Osteoblast (primary cell): ENCODE results near the gene H1-8. TPM values are rescaled to one million over a fixed set of nuclear protein-coding genes. Genes with fewer than 3 reads are reported as not detected.

ENCODE experiments used
- DNase-seq: peaks from one replicate; pipeline ENCODE4 v3.0.0; 2011; ENCODE audit warnings: low spot score, mixed read lengths; ENCODE audit not compliant: insufficient read length; ENCODE audit errors: missing footprints
- H2AFZ ChIP-seq: 2 replicates; pipeline ENCODE4 v1.6.0; 2011; ENCODE audit warnings: mild to moderate bottlenecking, low read length
- H3K27ac ChIP-seq: 2 replicates; pipeline ENCODE4 v1.5.1; 2011; ENCODE audit warnings: mild to moderate bottlenecking, low read depth, low read length, moderate library complexity
- H3K27me3 ChIP-seq: 2 replicates; pipeline ENCODE4 v1.6.0; 2012; ENCODE audit warnings: mild to moderate bottlenecking, control low read depth, inconsistent platforms, low read length, moderate library complexity; ENCODE audit not compliant: insufficient read depth
- H3K36me3 ChIP-seq: 2 replicates; pipeline ENCODE4 v1.5.1; 2011; ENCODE audit warnings: mild to moderate bottlenecking, low read length, control low read depth, moderate library complexity; ENCODE audit not compliant: insufficient read depth
- H3K4me1 ChIP-seq: 2 replicates; pipeline ENCODE4 v1.5.1; 2011; ENCODE audit warnings: mild to moderate bottlenecking, low read length, control low read depth, moderate library complexity; ENCODE audit not compliant: insufficient read depth
- H3K4me2 ChIP-seq: 2 replicates; pipeline ENCODE4 v1.6.0; 2011; ENCODE audit warnings: mild to moderate bottlenecking, low read length; ENCODE audit not compliant: insufficient read depth
- H3K4me3 ChIP-seq: fragments of 200-600 bp; sonication (generic); 3 replicates; pipeline ENCODE4 v1.5.1; 2012; ENCODE audit warnings: mild to moderate bottlenecking, low read length, inconsistent platforms; ENCODE audit not compliant: insufficient read depth
- H3K79me2 ChIP-seq: 2 replicates; pipeline ENCODE4 v1.6.0; 2012; ENCODE audit warnings: mild to moderate bottlenecking, low read length, control low read depth, inconsistent platforms; ENCODE audit not compliant: insufficient read depth
- H3K9me3 ChIP-seq: 2 replicates; pipeline ENCODE4 v1.5.1; 2011; ENCODE audit warnings: low read depth, low read length, control low read depth
- H4K20me1 ChIP-seq: 2 replicates; pipeline ENCODE4 v1.6.0; 2012; ENCODE audit warnings: mild to moderate bottlenecking, low read length, control low read depth; ENCODE audit not compliant: insufficient read depth
- total RNA-seq: library from RNA; depleted of rRNA; stranded (reverse); fragments of >200 nt; gene quantifications from 2 replicates; pipeline ENCODE4 v1.2.3, GENCODE V29; 2012
- TF ChIP-seq, protein P1 (sequence below): IDR thresholded peaks from 2 replicates; pipeline ENCODE4 v1.5.1; 2011; ENCODE audit warnings: mild to moderate bottlenecking, low read depth, low read length, moderate library complexity; ENCODE audit errors: extremely low read depth

H1-8 gene
- total RNA-seq, 1 donor = not detected

DNA sequence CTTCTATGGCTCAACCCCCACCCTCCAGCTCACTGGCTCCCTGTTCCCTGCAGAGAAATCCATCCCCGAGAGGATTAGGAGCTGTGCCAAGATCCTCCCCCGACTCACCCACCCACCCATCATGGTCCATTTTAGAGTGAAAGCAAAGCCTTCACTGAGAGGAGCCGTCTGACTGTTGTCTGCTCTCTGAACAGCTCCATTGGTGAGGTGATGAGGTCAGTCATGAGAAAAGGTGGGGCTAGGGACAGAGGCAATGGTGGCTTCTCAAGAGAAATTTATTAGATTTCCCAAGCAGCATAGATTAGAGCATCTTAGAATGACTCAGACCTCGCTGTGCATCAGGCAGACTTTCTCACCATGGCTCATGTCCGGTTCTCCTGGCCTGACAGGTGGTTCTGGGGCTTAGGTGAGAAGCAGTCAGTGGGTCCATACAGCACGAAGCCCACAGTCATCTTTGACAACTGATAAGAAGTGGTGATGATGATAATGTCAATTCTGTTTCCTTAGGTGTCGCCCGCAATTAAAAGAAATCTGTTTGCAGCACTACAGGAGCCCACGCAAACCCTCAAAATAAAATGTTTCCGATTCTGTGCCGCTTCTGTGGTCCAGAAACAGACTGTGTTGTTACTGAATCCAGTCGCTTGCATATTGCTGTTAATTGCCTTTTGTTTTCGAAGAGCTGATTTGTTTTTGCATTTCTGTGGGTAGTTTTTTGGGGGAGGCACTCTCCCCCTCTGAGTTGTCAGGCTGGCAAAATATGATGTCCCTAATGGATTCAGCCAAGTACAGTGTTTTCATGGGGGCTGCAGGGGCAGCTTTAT lies 39.3 kb upstream of the H1-8 start:
- H3K4me3 ChIP-seq = no peak overlapping the region
- no peak overlapping the region for H2AFZ ChIP-seq
- no peak for DNase-seq
- H3K4me1 ChIP-seq = peaks cover 3% of the 10 kb centered on the region
- H3K9me3 ChIP-seq = no peaks in the 10 kb centered on the region
- no peak overlapping the region for H3K27ac ChIP-seq
- H3K36me3 ChIP-seq = peaks cover 70% of the 10 kb centered on the region
- no peaks in the 10 kb centered on the region for H3K27me3 ChIP-seq
- TF ChIP-seq, protein P1, sequence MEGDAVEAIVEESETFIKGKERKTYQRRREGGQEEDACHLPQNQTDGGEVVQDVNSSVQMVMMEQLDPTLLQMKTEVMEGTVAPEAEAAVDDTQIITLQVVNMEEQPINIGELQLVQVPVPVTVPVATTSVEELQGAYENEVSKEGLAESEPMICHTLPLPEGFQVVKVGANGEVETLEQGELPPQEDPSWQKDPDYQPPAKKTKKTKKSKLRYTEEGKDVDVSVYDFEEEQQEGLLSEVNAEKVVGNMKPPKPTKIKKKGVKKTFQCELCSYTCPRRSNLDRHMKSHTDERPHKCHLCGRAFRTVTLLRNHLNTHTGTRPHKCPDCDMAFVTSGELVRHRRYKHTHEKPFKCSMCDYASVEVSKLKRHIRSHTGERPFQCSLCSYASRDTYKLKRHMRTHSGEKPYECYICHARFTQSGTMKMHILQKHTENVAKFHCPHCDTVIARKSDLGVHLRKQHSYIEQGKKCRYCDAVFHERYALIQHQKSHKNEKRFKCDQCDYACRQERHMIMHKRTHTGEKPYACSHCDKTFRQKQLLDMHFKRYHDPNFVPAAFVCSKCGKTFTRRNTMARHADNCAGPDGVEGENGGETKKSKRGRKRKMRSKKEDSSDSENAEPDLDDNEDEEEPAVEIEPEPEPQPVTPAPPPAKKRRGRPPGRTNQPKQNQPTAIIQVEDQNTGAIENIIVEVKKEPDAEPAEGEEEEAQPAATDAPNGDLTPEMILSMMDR = no peak
- H3K79me2 ChIP-seq = no peaks in the 10 kb centered on the region
- H4K20me1 ChIP-seq = no peaks in the 10 kb centered on the region
- no peak overlapping the region for H3K4me2 ChIP-seq

- H4K20me1 ChIP-seq = no peaks in the 10 kb centered on the region
- peaks cover 70% of the 10 kb centered on the region for H3K36me3 ChIP-seq
- no peaks in the 10 kb centered on the region for H3K4me1 ChIP-seq
- H3K27me3 ChIP-seq = no peaks in the 10 kb centered on the region
- no peaks in the 10 kb centered on the region for H3K9me3 ChIP-seq
- H3K27ac ChIP-seq = no peak overlapping the region
- H3K79me2 ChIP-seq = no peaks in the 10 kb centered on the region
- TF ChIP-seq, protein P1 = no peak
- no peak overlapping the region for H2AFZ ChIP-seq
- no peak for DNase-seq
- H3K4me3 ChIP-seq = no peak overlapping the region
- no peak overlapping the region for H3K4me2 ChIP-seq
Observed at GRCh38 chr3:129504471-129505100, 38.4 kb upstream of the H1-8 start.

- TF ChIP-seq, protein P1 = no peak
- H3K4me2 ChIP-seq = no peak overlapping the region
- H3K4me1 ChIP-seq = no peaks in the 10 kb centered on the region
- no peaks in the 10 kb centered on the region for H3K79me2 ChIP-seq
- no peaks in the 10 kb centered on the region for H3K9me3 ChIP-seq
- H2AFZ ChIP-seq = no peak overlapping the region
- peak; percentile 38 for DNase-seq
- H3K27ac ChIP-seq = no peak overlapping the region
- peaks cover 65% of the 10 kb centered on the region for H3K36me3 ChIP-seq
- no peaks in the 10 kb centered on the region for H4K20me1 ChIP-seq
- no peak overlapping the region for H3K4me3 ChIP-seq
- H3K27me3 ChIP-seq = no peaks in the 10 kb centered on the region
Observed at GRCh38 chr3:129505341-129505740, 37.6 kb upstream of the H1-8 start.

DNA sequence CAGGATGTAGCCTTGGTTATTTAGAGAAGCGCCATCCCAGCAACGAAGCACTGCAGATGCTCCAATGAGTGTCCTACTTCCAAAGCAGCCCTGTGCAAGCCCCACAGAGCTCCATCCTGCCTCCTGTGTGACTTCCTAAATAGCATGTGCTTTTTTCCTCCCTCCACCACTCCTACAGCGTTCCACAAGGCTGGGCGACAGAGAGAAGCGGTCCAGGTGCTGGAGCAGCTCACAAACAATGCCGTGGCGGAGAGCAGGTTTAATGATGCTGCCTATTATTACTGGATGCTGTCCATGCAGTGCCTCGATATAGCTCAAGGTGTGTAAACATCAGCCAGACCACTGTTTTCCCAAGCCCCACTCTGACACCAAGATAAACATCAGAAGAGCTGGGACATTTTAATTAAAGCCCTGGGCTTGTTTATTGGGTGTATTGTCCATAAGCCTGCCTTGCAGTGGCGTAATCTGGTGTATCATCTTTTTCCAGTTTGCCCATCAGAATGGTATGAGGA lies 36.7 kb upstream of the H1-8 start:
- no peak overlapping the region for H3K4me2 ChIP-seq
- no peaks in the 10 kb centered on the region for H3K4me1 ChIP-seq
- H3K27me3 ChIP-seq = no peaks in the 10 kb centered on the region
- H3K27ac ChIP-seq = no peak overlapping the region
- H3K79me2 ChIP-seq = no peaks in the 10 kb centered on the region
- peaks cover 63% of the 10 kb centered on the region for H3K36me3 ChIP-seq
- H3K4me3 ChIP-seq = no peak overlapping the region
- no peaks in the 10 kb centered on the region for H4K20me1 ChIP-seq
- no peaks in the 10 kb centered on the region for H3K9me3 ChIP-seq
- TF ChIP-seq, protein P1 = no peak
- H2AFZ ChIP-seq = no peak overlapping the region
- DNase-seq = peak; percentile 26
